Fibroblast of skin of left quadriceps (primary cell): ENCODE results near the gene ABCC1.
A peak's percentile ranks its signal among the peaks of the same experiment; 100 is the strongest.

Experiments used
- DNase-seq, 2 experiments: peaks; one replicate each; pipeline ENCODE4 v3.0.0-alpha.2; 2013; ENCODE audit warnings: low read depth in 2 of 2

Gene ABCC1

GRCh38 chr16:16109453-16110110, 160.2 kb downstream of the ABCC1 start:
- no peak for DNase-seq

GRCh38 chr16:16110111-16110490, 160.7 kb downstream of the ABCC1 start:
- DNase-seq: no peak

GRCh38 chr16:16111639-16112038, 162.2 kb downstream of the ABCC1 start:
- no peak for DNase-seq

- no peak for DNase-seq
These were observed 163.1 kb downstream of the ABCC1 start for GRCh38 chr16:16112450-16113053.

- DNase-seq: no peak
These were observed 163.7 kb downstream of the ABCC1 start for GRCh38 chr16:16113076-16113475.

GRCh38 chr16:16116841-16117240, 167.4 kb downstream of the ABCC1 start:
- DNase-seq: no peak

GRCh38 chr16:16118337-16118736, 168.9 kb downstream of the ABCC1 start:
- no peak for DNase-seq

GRCh38 chr16:16120044-16120381, 170.6 kb downstream of the ABCC1 start:
- DNase-seq: no peak

- no peak for DNase-seq
These were observed 171.2 kb downstream of the ABCC1 start for GRCh38 chr16:16120382-16121184.

- no peak for DNase-seq
These were observed 171.8 kb downstream of the ABCC1 start for GRCh38 chr16:16121185-16121727.

GRCh38 chr16:16122264-16122663, 172.8 kb downstream of the ABCC1 start:
- no peak for DNase-seq

- no peak for DNase-seq
These were observed 175.0 kb downstream of the ABCC1 start for GRCh38 chr16:16124438-16124837.

GRCh38 chr16:16124974-16125373, 175.6 kb downstream of the ABCC1 start:
- no peak for DNase-seq

- no peak for DNase-seq
These were observed 177.5 kb downstream of the ABCC1 start for GRCh38 chr16:16126896-16127295.

GRCh38 chr16:16127469-16128116, 178.2 kb downstream of the ABCC1 start:
- DNase-seq: peak; percentile 32 to 35

- no peak for DNase-seq
These were observed 181.8 kb downstream of the ABCC1 start for GRCh38 chr16:16131204-16131603.

GRCh38 chr16:16131659-16132058, 182.2 kb downstream of the ABCC1 start:
- no peak for DNase-seq

GRCh38 chr16:16133943-16134604, 184.7 kb downstream of the ABCC1 start:
- DNase-seq: no peak

- DNase-seq: no peak
These were observed 187.2 kb downstream of the ABCC1 start for GRCh38 chr16:16136588-16136987.

GRCh38 chr16:16137110-16137509, 187.7 kb downstream of the ABCC1 start:
- DNase-seq: no peak

GRCh38 chr16:16138034-16138635, 188.7 kb downstream of the ABCC1 start:
- DNase-seq: no peak
